Activated CD8-positive, alpha-beta memory T cell treated with anti-CD3 and anti-CD28 coated beads for 36 hours (primary cell): ENCODE measurements around the gene RAB20. TPM values are rescaled to one million over a fixed set of nuclear protein-coding genes. Genes with fewer than 3 reads are reported as not detected.
"Not testable (repeated sequence)": the region's sequence is repeated elsewhere in the genome, so short reads cannot be mapped to it uniquely, and the experiment has no call there.

Source experiments
- CTCF ChIA-PET: fragments of 350-600 bp; sonication (Branson Sonifier 250); formaldehyde crosslinking; loops from one replicate; lab custom pipeline; 2021; ENCODE audit warnings: antibody characterized with exemption; lab: Charles Lee
- POLR2A ChIA-PET: fragments of 350-600 bp; sonication (Branson Sonifier 250); formaldehyde crosslinking; loops from one replicate; lab custom pipeline; 2021; ENCODE audit warnings: antibody characterized with exemption; lab: Charles Lee
- total RNA-seq, 2 experiments: library from RNA; stranded (reverse); gene quantifications; one replicate each; pipeline ENCODE4 v1.2.3, GENCODE V29; 2021

RAB20 gene
- total RNA-seq, 2 experiments from 2014 or later: 2.3 TPM

DNA sequence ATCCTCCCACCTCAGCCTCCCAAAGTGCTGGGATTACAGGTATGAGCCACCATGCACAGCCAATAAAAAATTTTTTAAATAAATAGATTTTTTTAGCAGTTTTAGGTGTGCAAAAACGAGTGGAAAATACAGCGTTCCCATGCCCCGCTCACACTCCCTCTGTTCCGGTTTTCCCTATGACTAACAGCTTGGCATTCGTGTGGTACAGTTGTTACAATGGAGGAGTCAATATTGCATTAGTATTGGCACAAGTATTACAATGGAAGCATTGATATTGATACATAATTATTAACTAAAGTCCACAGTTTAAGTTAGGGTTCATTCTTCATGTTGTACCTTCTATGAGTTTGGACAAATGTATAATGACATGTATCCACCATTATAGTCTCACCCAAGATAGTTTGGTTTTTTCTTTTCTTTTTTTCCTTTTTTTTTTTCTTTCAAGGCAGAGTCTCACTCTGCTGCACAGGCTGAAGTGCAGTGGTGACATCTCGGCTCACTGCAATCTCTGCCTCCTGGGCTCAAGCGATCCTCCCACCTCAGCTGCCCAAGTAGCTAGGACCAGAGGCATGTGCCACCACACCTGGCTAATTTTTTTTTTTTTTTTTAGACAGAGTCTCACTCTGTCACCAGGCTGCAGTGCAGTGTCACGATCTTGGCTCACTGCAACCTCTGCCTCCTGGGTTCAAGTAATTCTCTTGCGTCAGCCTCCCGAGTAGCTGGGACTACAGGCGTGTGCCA lies 15.4 kb upstream of the RAB20 start:
- ChIA-PET CTCF (no interaction called here), POLR2A (interaction anchor here (0.7 kb wide), 1 partner anchor 52 kb away, joined by 3 read pairs; no protein-coding TSS in a partner anchor)

GRCh38 chr13:110576070-110576394 lies 14.5 kb upstream of the RAB20 start:
- ChIA-PET POLR2A (no interaction called here), CTCF (no interaction called here)

- CTCF ChIA-PET: no interaction called here
Observed at GRCh38 chr13:110575322-110576069, 14.0 kb upstream of the RAB20 start.

DNA sequence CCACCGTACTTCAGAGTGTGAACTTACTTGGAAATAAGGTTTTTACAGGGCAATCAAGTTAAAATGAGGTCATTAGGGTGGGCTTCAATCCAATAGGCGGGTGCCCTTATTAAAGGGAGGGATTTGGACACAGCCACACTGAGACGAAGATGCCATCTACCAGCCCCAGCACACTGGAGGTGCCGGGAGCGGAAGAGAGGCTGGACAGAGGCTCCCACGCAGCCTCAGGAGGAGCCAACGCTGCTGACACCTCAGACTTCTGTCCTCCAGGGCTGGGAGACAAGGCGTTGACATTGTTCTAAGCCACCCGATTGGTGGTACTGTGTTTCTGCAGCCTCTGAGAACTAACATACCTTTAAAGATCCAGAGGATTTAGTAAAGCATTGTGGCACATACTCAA lies 12.6 kb upstream of the RAB20 start:
- POLR2A ChIA-PET: no interaction called here
- CTCF ChIA-PET: no interaction called here

More at GRCh38 chr13:110575322-110576069, 14.0 kb upstream of the RAB20 start:
- POLR2A ChIA-PET: no interaction called here

- ChIA-PET CTCF (no interaction called here), POLR2A (no interaction called here)
Observed at GRCh38 chr13:110572778-110573118, 11.2 kb upstream of the RAB20 start.

- ChIA-PET POLR2A (no interaction called here), CTCF (no interaction called here)
Observed at GRCh38 chr13:110571896-110572777, 10.6 kb upstream of the RAB20 start.

GRCh38 chr13:110570886-110571285 lies 9.4 kb upstream of the RAB20 start:
- CTCF ChIA-PET: no interaction called here
- POLR2A ChIA-PET: no interaction called here

GRCh38 chr13:110569962-110570361 lies 8.4 kb upstream of the RAB20 start:
- CTCF ChIA-PET, POLR2A ChIA-PET: not testable (repeated sequence)

- CTCF ChIA-PET: no interaction called here
- POLR2A ChIA-PET: no interaction called here
Observed at GRCh38 chr13:110568612-110569011, 7.1 kb upstream of the RAB20 start.

GRCh38 chr13:110566171-110566570 lies 4.6 kb upstream of the RAB20 start:
- POLR2A ChIA-PET: no interaction called here
- CTCF ChIA-PET: no interaction called here

- ChIA-PET CTCF (interaction anchor here (0.5 kb wide), 1 partner anchor 43 kb away, joined by 3 read pairs; no protein-coding TSS in a partner anchor), POLR2A (no interaction called here)
Observed at GRCh38 chr13:110565296-110565695, 3.8 kb upstream of the RAB20 start.

DNA sequence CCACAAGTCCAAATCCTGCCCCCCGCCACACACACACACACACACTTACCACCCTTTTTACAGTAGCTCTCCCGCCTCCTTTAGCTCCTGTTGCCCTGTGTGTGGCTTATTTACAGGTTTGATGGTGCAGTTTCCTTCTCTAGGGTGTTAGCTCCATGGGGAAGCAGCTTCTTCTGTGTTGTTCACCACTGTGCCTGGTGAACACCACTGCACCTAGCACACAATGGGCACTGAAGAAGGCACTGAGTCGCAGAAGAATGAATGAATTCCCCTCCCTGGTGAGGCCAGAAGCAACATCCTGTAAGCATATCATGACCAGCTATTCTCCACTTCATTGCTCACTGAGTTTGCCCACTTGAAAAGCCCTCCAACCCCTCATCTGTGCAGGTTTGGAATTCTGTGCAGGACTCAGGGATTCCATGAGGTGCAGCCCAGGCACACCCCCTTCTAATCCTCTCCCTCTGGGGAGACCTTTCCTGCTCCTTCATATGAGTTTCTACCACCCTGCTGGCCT lies 3.0 kb upstream of the RAB20 start:
- ChIA-PET POLR2A (no interaction called here), CTCF (interaction anchor here (1.4 kb wide), 1 partner anchor 109 kb away, joined by 3 read pairs; no protein-coding TSS in a partner anchor)

DNA sequence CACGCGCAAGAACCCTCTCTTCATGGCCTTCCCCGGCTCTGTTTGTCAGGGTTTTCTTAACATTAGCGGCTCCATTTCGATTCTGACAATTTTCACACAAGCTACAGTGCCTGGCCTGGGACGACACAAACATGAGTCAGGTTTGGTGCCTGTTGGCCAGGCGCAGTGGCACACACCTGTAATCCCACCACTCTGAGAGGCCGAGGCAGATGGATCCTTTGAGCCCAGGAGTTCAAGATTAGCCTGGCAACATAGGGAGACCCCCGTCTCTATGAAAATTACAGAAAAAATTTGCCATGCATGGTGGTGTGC lies 1.9 kb upstream of the RAB20 start:
- ChIA-PET POLR2A (interaction anchor here (0.7 kb wide), 1 partner anchor 30 kb away, joined by 4 read pairs; no protein-coding TSS in a partner anchor), CTCF (no interaction called here)

DNA sequence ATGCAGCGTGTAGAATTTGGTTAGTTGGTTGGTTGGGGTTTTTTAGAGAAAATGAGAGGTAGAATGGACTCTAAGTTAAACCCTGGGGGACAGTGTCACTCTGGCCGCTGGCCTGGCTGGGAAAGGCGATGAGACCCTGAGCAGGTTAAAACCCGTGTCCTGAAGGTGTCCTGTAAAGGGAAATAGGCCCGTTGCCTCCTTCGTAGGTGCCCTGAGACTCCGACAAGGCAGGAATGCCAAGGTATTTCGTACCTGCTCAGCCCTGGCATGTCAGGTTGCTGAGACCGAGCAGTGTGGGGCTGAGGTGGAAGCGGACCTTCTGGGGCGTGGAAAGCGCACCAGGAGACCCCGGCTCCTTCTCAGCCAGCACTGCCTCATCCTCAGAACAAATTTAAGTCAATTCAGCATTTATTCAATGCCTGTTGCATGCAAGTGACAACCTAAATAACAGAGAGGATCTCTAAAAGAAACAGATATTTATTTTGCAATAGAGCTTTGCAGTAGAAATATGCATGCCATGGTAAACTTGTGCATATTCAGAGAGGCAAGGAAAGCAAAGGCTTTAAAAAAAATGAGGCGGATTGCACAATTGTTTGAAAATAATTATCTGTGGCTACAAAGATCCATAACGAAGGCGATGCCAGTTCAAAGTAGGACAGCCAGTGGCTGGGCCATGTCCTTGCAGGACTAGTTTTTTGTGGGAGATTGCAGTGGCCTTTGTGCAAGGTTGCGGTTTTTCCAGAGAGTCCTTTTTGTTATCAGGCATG lies 1.4 kb upstream of the RAB20 start:
- ChIA-PET CTCF (interaction anchor here (0.9 kb wide), 1 partner anchor 107 kb away, joined by 3 read pairs; no protein-coding TSS in a partner anchor), POLR2A (no interaction called here)

DNA sequence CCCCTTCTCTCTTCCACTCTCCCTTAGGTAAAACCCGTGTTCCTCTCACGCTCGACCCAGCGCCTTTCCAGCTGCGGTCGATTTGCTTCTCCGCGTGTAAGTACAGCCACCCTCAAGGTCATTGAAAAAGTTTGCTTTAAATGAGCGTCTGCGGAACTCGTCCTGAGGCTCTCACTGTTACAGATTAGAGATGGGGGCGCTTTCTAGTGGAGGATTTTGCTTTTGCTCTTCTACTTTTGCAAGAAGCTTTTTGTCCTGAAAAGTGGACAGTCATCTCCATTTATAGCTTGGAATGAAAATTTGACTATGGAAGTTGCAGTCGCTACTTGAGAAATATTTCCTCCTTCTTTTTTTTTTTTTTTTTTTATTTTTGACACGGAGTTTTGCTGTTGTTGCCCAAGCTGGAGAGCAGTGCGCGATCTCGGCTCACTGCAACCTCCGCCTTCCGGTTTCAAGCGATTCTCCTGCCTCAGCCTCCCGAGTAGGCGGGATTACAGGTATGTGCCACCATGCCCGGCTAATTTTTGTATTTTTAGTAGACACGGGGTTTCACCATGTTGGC lies 595 bp upstream of the RAB20 start:
- ChIA-PET POLR2A (interaction anchor here (0.6 kb wide), 1 partner anchor 51 kb away, joined by 3 read pairs; no protein-coding TSS in a partner anchor), CTCF (interaction anchor here (0.9 kb wide), 1 partner anchor 107 kb away, joined by 3 read pairs; no protein-coding TSS in a partner anchor)

GRCh38 chr13:110560601-110561343 lies 750 bp downstream of the RAB20 start:
- CTCF ChIA-PET: no interaction called here
- POLR2A ChIA-PET: no interaction called here

- ChIA-PET CTCF (interaction anchor here (0.6 kb wide), 1 partner anchor 32 kb away, joined by 3 read pairs; no protein-coding TSS in a partner anchor), POLR2A (no interaction called here)
Observed at GRCh38 chr13:110559986-110560385, 1.5 kb downstream of the RAB20 start.

DNA sequence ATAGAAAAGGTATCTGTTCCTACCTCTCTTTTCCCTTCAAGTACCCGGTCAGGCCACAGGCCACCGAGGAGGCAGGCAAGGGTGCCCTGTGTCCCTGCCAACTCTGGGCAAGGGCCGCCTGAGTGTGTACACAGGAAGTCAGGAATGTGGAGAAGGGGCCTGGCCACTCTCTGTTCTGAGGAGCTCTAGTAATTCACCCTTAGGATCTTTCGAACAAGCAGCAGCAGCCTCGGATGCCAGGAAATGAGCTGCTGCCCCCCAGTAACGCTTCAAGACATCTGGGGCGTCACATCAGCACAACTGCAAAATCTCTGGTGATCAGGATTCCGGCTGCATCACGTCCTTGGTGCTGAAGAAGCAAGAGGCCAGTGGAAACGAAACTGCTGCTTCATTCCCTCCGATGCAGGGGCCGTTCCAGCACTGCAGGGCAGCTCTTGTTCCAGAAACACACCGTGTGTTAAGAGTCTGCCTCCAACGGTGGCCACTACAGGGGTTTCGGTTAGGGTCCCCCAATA lies 2.0 kb downstream of the RAB20 start:
- POLR2A ChIA-PET: no interaction called here

More for the DNA sequence above, 2.0 kb downstream of the RAB20 start:
- CTCF ChIA-PET: interaction anchor here (0.6 kb wide), 1 partner anchor 32 kb away, joined by 3 read pairs; no protein-coding TSS in a partner anchor
